MCF 10A (cell line): ENCODE results near the gene CFAP100. TPM values are rescaled to one million over a fixed set of nuclear protein-coding genes. Genes with fewer than 3 reads are reported as not detected.

Source experiments
- BruUV-seq: library from RNA; stranded (reverse); fragments of 400-500 nt; replicated peaks from 2 replicates; lab custom pipeline; 2021; lab: Mats Ljungman, UMichigan
- CTCF ChIA-PET: fragments of 300-600 bp; sonication (Branson Sonifier 250); formaldehyde crosslinking; extraction: SDS; loops from one replicate; lab custom pipeline; 2021; ENCODE audit warnings: antibody characterized with exemption, inconsistent platforms; lab: Yijun Ruan, JAX
- POLR2A ChIA-PET: fragments of 300-600, 350-650 bp; sonication (Branson Sonifier 250); formaldehyde crosslinking; extraction: SDS; loops from one replicate; lab custom pipeline; 2020; ENCODE audit warnings: antibody characterized with exemption, inconsistent platforms; lab: Yijun Ruan, JAX
- DNase-seq: peaks from one replicate; pipeline ENCODE4 v3.0.0-alpha.2; 2018; ENCODE audit not compliant: unreplicated experiment
- H3K27ac Mint-ChIP-seq: one replicate; pipeline ENCODE4 v1.8.0; 2022; ENCODE audit warnings: mild to moderate bottlenecking, low read depth, mixed read lengths; ENCODE audit not compliant: unreplicated experiment
- H3K27me3 Mint-ChIP-seq: one replicate; pipeline ENCODE4 v1.8.0; 2022; ENCODE audit warnings: mixed read lengths; ENCODE audit not compliant: insufficient read depth, unreplicated experiment
- H3K36me3 Mint-ChIP-seq: one replicate; pipeline ENCODE4 v1.8.0; 2022; ENCODE audit warnings: mild to moderate bottlenecking, moderate library complexity, mixed read lengths; ENCODE audit not compliant: insufficient read depth, unreplicated experiment
- H3K4me1 Mint-ChIP-seq: one replicate; pipeline ENCODE4 v1.8.0; 2022; ENCODE audit warnings: mixed read lengths; ENCODE audit not compliant: insufficient read depth, unreplicated experiment
- H3K4me3 Mint-ChIP-seq: one replicate; pipeline ENCODE4 v1.8.0; 2022; ENCODE audit warnings: mild to moderate bottlenecking, moderate library complexity, mixed read lengths; ENCODE audit not compliant: unreplicated experiment
- H3K9me3 Mint-ChIP-seq: one replicate; pipeline ENCODE4 v1.8.0; 2022; ENCODE audit warnings: mixed read lengths; ENCODE audit not compliant: unreplicated experiment
- CTCF ChIP-seq: fragments of 200-600 bp; IDR thresholded peaks from one replicate; pipeline ENCODE4 v1.8.0; 2022; ENCODE audit warnings: antibody characterized with exemption, mild to moderate bottlenecking; ENCODE audit not compliant: unreplicated experiment
- intact Hi-C: fragments of 100-400 bp; cut with micrococcal nuclease; formaldehyde crosslinking; loops from 2 replicates; pipeline ENCODE4 v1.14.1; 2022
- total RNA-seq: library from RNA; stranded (reverse); gene quantifications from 2 replicates; pipeline ENCODE4 v1.2.3, GENCODE V29; 2022

The CFAP100 gene
- total RNA-seq, 1 experiment from 2014 or later, result not detected

- Mint-ChIP-seq H3K27ac (no peak overlapping the region), H3K27me3 (no peaks in the 10 kb centered on the region)
- POLR2A ChIA-PET, result no interaction called here
Measured at GRCh38 chr3:126364731-126365301, 29.9 kb upstream of the CFAP100 start.

GRCh38 chr3:126365351-126366277 is 29.1 kb upstream of the CFAP100 start:
- ChIA-PET POLR2A (no interaction called here), CTCF (no interaction called here)
- BruUV-seq, result no TSS peak
- H3K27me3 Mint-ChIP-seq, result no peaks in the 10 kb centered on the region
- no peak for DNase-seq
- no peak for TF ChIP-seq CTCF
- no peaks in the 10 kb centered on the region for H3K4me1 Mint-ChIP-seq
- H3K4me3 Mint-ChIP-seq, result no peak overlapping the region
- H3K36me3 Mint-ChIP-seq, result no peaks in the 10 kb centered on the region
- no peaks in the 10 kb centered on the region for H3K9me3 Mint-ChIP-seq
- intact Hi-C loops, result no loop called here
- no peak overlapping the region for H3K27ac Mint-ChIP-seq

More at GRCh38 chr3:126364731-126365301, 29.9 kb upstream of the CFAP100 start:
- intact Hi-C loops, result no loop called here
- Mint-ChIP-seq H3K36me3 (no peaks in the 10 kb centered on the region), H3K4me3 (no peak overlapping the region), H3K9me3 (no peaks in the 10 kb centered on the region), H3K4me1 (no peaks in the 10 kb centered on the region)
- no peak for TF ChIP-seq CTCF
- no TSS peak for BruUV-seq
- DNase-seq, result no peak
- CTCF ChIA-PET, result no interaction called here

- Mint-ChIP-seq H3K36me3 (no peaks in the 10 kb centered on the region), H3K9me3 (no peaks in the 10 kb centered on the region), H3K4me3 (no peak overlapping the region), H3K27ac (no peak overlapping the region), H3K27me3 (no peaks in the 10 kb centered on the region), H3K4me1 (no peaks in the 10 kb centered on the region)
- DNase-seq, result no peak
- CTCF ChIA-PET, result interaction anchor here (0.7 kb wide), 1 partner anchor 228 kb away, joined by 3 read pairs; no protein-coding TSS in a partner anchor
- POLR2A ChIA-PET, result no interaction called here
- TF ChIP-seq CTCF, result no peak
- intact Hi-C loops, result no loop called here
- BruUV-seq, result no TSS peak
Measured at GRCh38 chr3:126367316-126367805, 27.3 kb upstream of the CFAP100 start.

GRCh38 chr3:126369490-126369889 is 25.2 kb upstream of the CFAP100 start:
- ChIA-PET CTCF (no interaction called here), POLR2A (no interaction called here)
- TF ChIP-seq CTCF, result no peak
- Mint-ChIP-seq H3K36me3 (no peaks in the 10 kb centered on the region), H3K9me3 (no peaks in the 10 kb centered on the region), H3K4me1 (no peaks in the 10 kb centered on the region), H3K27ac (no peak overlapping the region), H3K4me3 (no peak overlapping the region), H3K27me3 (no peaks in the 10 kb centered on the region)
- DNase-seq, result no peak
- no TSS peak for BruUV-seq
- intact Hi-C loops, result no loop called here
